OCI-LY7 (cell line): ENCODE data around the gene EPHB4. TPM values are rescaled to one million over a fixed set of nuclear protein-coding genes. Genes with fewer than 3 reads are reported as not detected.

ENCODE experiments used
- BruUV-seq: library from RNA; stranded (reverse); fragments of 400-500 nt; replicated peaks from 2 replicates; lab custom pipeline; 2021; lab: Mats Ljungman, UMichigan
- CTCF ChIA-PET: fragments of 300-600 bp; sonication (Branson Sonifier 250); formaldehyde crosslinking; loops from one replicate; lab custom pipeline; 2022; ENCODE audit warnings: antibody characterized with exemption; ENCODE audit not compliant: unreplicated experiment; lab: Charles Lee
- POLR2A ChIA-PET: fragments of 300-600 bp; sonication (Branson Sonifier 250); formaldehyde crosslinking; loops from one replicate; lab custom pipeline; 2022; ENCODE audit warnings: antibody characterized with exemption; lab: Charles Lee
- DNase-seq: peaks from one replicate; pipeline ENCODE4 v3.0.0-alpha.2; 2015; ENCODE audit warnings: low spot score
- H2AFZ ChIP-seq: fragments of 200-600 bp; sonication (generic), shearing (Covaris generic); 2 replicates; pipeline ENCODE4 v1.6.1; 2014; ENCODE audit warnings: mild to moderate bottlenecking, antibody characterized with exemption, low read length, moderate library complexity
- H3K27ac ChIP-seq: fragments of 200-600 bp; sonication (generic); 2 replicates; pipeline ENCODE4 v1.5.1; 2014; ENCODE audit warnings: mixed run types, low read depth, mild to moderate bottlenecking, moderate library complexity, low read length, inconsistent platforms; ENCODE audit not compliant: poor library complexity, severe bottlenecking
- H3K36me3 ChIP-seq: fragments of 200-600 bp; sonication (generic); 2 replicates; pipeline ENCODE4 v1.6.1; 2014; ENCODE audit warnings: mild to moderate bottlenecking, antibody characterized with exemption, low read length, moderate library complexity, mixed read lengths; ENCODE audit not compliant: insufficient read depth
- H3K4me1 ChIP-seq: fragments of 200-600 bp; sonication (generic); 2 replicates; pipeline ENCODE4 v1.5.1; 2014; ENCODE audit warnings: mild to moderate bottlenecking, low read length; ENCODE audit not compliant: insufficient read depth, poor library complexity, severe bottlenecking
- H3K4me2 ChIP-seq: fragments of 200-600 bp; sonication (generic); 2 replicates; pipeline ENCODE4 v1.6.1; 2014; ENCODE audit warnings: mild to moderate bottlenecking, low read length
- H3K4me3 ChIP-seq: fragments of 200-600 bp; sonication (generic); 2 replicates; pipeline ENCODE4 v1.5.1; 2014; ENCODE audit warnings: mild to moderate bottlenecking, low read depth, low read length; ENCODE audit not compliant: poor library complexity, severe bottlenecking
- H3K79me2 ChIP-seq: fragments of 200-600 bp; sonication (generic); 2 replicates; pipeline ENCODE4 v1.6.1; 2016; ENCODE audit warnings: low read depth, mild to moderate bottlenecking, low read length, moderate library complexity, mixed read lengths; ENCODE audit not compliant: insufficient read depth
- H3K9me2 ChIP-seq: fragments of 200-600 bp; sonication (generic); 2 replicates; pipeline ENCODE4 v1.6.1; 2016; ENCODE audit warnings: mild to moderate bottlenecking, low read length, mixed read lengths; ENCODE audit not compliant: insufficient read depth
- H3K9me3 ChIP-seq: fragments of 200-600 bp; sonication (generic); 2 replicates; pipeline ENCODE4 v1.6.1; 2014; ENCODE audit warnings: mild to moderate bottlenecking, mixed run types, low read length, mixed read lengths
- H4K20me1 ChIP-seq: fragments of 200-600 bp; sonication (generic); 2 replicates; pipeline ENCODE4 v1.6.1; 2014; ENCODE audit warnings: mild to moderate bottlenecking, antibody characterized with exemption, low read length, moderate library complexity, mixed read lengths; ENCODE audit not compliant: insufficient read depth
- EZH2phosphoT487 ChIP-seq: fragments of 200-600 bp; sonication (generic); IDR thresholded peaks from 2 replicates; pipeline ENCODE4 v1.6.1; 2018; ENCODE audit warnings: low read depth, borderline replicate concordance, mild to moderate bottlenecking, mixed run types, antibody characterized with exemption, low read length, moderate library complexity, mixed read lengths
- intact Hi-C: fragments of 100-400 bp; cut with micrococcal nuclease; formaldehyde crosslinking; loops from one replicate; pipeline ENCODE4 v1.10.0; 2022; ENCODE audit not compliant: unreplicated experiment
- total RNA-seq, 2 experiments: library from RNA; depleted of rRNA in 1 of 2; stranded (reverse); fragments of >200 nt in 1 of 2; shearing (Covaris generic) in 1 of 2; gene quantifications; 2 replicates each; pipeline ENCODE4 v1.2.3, GENCODE V29; 2014 to 2022
- TF ChIP-seq, protein P1 (sequence below): fragments of 200-600 bp; sonication (generic); conservative IDR thresholded peaks from 2 replicates; pipeline ENCODE4 v1.5.1; 2014; ENCODE audit warnings: mild to moderate bottlenecking, antibody characterized with exemption, low read length, moderate library complexity, mixed read lengths

EPHB4 gene
- total RNA-seq, 2 experiments from 2014 or later: 4.2 to 7.3 TPM

DNA sequence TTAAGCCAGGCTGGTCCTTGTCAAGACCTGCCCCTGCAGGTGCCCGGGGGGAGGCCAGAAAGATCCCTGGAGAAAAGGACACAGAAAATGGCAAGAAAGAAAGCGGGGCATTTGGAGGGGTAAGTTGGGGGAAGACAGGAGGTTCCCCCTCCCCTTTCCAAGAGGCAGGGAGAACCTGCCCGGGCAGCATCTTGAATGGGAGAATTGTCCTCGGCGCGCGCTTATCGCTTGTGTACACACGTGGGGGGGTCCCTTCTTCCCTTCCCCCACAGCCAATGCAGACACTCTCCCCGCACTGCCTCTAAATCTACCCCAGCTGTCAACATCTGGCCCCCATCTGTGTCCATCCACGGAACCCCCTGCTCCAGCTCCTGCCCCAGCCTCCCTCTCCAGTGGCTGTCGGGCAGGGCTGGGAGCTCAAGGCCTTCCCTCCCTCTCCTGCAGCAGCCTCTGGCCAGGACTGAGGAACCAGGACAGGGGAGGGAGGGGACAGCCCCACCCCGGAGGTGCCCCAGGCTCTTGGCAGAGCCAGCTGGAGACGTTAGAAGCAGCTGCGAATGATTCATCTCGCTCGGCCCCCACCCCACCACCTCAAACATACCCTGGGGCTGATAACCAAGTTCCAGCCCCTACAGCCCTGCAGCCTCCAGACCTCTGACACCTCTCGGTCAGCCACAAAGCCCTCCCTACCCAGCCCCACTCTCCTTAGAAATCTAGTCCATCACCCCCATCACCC is 25.3 kb downstream of the EPHB4 start:
- H2AFZ ChIP-seq: no peak overlapping the region
- no peaks in the 10 kb centered on the region for H4K20me1 ChIP-seq
- intact Hi-C loops: no loop called here
- H3K27ac ChIP-seq: no peak overlapping the region
- no peaks in the 10 kb centered on the region for H3K9me2 ChIP-seq
- no peaks in the 10 kb centered on the region for H3K36me3 ChIP-seq
- no TSS peak for BruUV-seq
- H3K9me3 ChIP-seq: no peaks in the 10 kb centered on the region
- ChIA-PET POLR2A (interaction anchor here (0.8 kb wide), 1 partner anchor 73 kb away, joined by 3 read pairs; the partner anchor contains the start of gene SRRT), CTCF (interaction anchor here (1.1 kb wide), 1 partner anchor 10 kb away, joined by 3 read pairs; no protein-coding TSS in a partner anchor)
- H3K79me2 ChIP-seq: no peaks in the 10 kb centered on the region
- peaks cover 10% of the 10 kb centered on the region for H3K4me1 ChIP-seq
- no peak for TF ChIP-seq EZH2phosphoT487
- TF ChIP-seq, protein P1, sequence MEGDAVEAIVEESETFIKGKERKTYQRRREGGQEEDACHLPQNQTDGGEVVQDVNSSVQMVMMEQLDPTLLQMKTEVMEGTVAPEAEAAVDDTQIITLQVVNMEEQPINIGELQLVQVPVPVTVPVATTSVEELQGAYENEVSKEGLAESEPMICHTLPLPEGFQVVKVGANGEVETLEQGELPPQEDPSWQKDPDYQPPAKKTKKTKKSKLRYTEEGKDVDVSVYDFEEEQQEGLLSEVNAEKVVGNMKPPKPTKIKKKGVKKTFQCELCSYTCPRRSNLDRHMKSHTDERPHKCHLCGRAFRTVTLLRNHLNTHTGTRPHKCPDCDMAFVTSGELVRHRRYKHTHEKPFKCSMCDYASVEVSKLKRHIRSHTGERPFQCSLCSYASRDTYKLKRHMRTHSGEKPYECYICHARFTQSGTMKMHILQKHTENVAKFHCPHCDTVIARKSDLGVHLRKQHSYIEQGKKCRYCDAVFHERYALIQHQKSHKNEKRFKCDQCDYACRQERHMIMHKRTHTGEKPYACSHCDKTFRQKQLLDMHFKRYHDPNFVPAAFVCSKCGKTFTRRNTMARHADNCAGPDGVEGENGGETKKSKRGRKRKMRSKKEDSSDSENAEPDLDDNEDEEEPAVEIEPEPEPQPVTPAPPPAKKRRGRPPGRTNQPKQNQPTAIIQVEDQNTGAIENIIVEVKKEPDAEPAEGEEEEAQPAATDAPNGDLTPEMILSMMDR: no peak
- no peak for DNase-seq
- H3K4me2 ChIP-seq: no peak overlapping the region
- no peak overlapping the region for H3K4me3 ChIP-seq

DNA sequence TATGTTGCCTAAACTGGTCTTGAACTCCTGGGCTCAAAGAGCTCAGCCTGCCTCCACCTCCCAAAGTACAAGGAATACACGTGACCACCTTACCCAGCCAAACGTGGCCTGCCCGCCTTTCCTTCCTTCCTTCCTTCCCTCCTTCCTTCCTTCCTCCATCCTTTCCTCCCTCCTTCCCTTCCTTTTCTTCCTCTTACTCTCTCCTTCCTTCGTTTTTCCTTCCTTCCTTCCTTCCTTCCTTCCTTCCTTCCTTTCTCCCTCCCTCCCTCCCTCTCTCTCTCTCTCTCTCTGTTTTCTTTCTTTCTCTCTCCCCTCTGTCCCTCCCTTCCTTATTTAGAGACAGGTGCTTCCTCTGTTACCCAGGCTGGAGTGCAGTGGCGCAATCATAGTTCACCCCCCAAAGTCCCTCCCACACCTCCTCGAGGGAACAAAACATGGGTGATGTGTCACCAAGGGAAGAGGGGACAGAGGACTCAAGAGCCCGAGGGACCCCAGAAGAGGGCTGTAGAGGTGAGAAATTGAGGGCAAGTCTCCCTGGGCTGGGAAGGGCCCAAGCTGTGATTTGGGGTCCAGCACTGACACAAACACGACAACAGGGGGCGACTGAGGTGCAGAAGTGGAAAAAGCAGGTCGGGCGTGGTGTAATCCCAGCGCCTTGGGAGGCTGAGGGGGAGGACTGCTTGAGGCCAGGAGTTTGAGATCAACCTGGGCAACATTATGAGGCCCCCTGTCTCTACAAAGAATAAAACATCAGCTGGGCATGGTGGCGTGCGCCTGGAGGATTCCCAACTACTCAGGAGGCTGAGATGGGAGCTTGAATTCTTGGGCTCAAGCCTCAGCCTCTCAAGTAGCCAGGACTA is 28.1 kb downstream of the EPHB4 start:
- no peak overlapping the region for H3K4me2 ChIP-seq
- H3K9me3 ChIP-seq: no peaks in the 10 kb centered on the region
- no peak overlapping the region for H2AFZ ChIP-seq
- no peaks in the 10 kb centered on the region for H3K36me3 ChIP-seq
- H3K27ac ChIP-seq: no peak overlapping the region
- H3K9me2 ChIP-seq: no peaks in the 10 kb centered on the region
- H3K4me3 ChIP-seq: no peak overlapping the region
- TF ChIP-seq EZH2phosphoT487: no peak
- TF ChIP-seq, protein P1: peak; percentile 80
- H3K79me2 ChIP-seq: no peaks in the 10 kb centered on the region
- ChIA-PET CTCF (interaction anchor here (1.2 kb wide), 1 partner anchor 53 kb away, joined by 3 read pairs; the partner anchor contains the start of gene SLC12A9), POLR2A (no interaction called here)
- peak; percentile 48 for DNase-seq
- BruUV-seq: no TSS peak
- peaks cover 10% of the 10 kb centered on the region for H3K4me1 ChIP-seq
- intact Hi-C loops: loop anchor here (1.0 to 5.0 kb wide), 2 partner anchors 53 to 92 kb away; partner anchors contain the start of genes POP7 and SLC12A9
- H4K20me1 ChIP-seq: no peaks in the 10 kb centered on the region
